ENCODE results near the gene FGFBP1.

Gene FGFBP1

GRCh38 chr4:15938640-15939039 lies at the start of gene FGFBP1:
Gene FGFBP1 (minus strand): TSS chr4:15938740. CDS start chr4:15936632, 2,108 bp downstream.
- DNase-seq: no peak

DNA sequence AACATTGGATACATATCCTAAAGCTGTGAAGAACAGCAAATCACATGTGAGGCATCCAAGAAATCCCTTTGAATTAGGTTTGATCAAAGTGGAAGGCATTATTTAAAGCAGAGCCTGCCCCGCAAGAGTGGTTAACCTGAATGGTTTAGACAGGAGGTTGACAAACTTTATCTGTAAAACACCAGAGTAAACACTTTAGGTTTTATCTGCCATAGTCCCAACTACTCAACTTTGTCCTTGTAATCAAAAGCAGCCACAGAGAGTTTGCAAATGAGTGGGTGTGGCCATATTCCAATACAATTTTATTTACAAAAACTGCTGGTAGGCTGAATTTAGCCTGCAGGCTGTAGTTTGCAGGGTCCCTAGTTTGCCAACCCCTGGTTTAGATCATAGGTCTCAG lies 49.7 kb upstream of the FGFBP1 start:
- no peak for DNase-seq

DNA sequence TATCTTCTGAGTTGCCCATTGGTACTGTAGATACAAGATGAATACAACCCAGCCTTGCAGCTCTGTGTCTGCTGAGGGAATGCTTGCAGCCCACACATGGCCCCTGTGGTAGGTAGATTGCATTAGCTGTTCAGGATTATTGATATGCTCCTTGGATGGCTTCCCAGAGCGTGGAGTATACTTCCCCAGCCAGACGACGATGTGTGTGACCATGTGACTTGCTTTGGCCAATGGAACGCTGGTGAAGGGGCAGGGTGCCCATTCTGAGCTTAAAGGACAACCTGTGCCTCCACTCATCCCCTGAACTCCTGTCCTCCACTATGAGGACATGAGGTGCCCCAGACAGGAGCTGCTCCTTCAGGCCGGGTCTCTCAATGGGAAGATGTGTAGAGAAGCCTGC lies 48.4 kb upstream of the FGFBP1 start:
- no peak for DNase-seq

GRCh38 chr4:15983610-15984009 lies 45.1 kb upstream of the FGFBP1 start:
- no peak for DNase-seq

GRCh38 chr4:15982842-15983524 lies 44.4 kb upstream of the FGFBP1 start:
- DNase-seq: no peak

- DNase-seq: no peak
Observed at GRCh38 chr4:15976456-15977447, 38.2 kb upstream of the FGFBP1 start.

DNA sequence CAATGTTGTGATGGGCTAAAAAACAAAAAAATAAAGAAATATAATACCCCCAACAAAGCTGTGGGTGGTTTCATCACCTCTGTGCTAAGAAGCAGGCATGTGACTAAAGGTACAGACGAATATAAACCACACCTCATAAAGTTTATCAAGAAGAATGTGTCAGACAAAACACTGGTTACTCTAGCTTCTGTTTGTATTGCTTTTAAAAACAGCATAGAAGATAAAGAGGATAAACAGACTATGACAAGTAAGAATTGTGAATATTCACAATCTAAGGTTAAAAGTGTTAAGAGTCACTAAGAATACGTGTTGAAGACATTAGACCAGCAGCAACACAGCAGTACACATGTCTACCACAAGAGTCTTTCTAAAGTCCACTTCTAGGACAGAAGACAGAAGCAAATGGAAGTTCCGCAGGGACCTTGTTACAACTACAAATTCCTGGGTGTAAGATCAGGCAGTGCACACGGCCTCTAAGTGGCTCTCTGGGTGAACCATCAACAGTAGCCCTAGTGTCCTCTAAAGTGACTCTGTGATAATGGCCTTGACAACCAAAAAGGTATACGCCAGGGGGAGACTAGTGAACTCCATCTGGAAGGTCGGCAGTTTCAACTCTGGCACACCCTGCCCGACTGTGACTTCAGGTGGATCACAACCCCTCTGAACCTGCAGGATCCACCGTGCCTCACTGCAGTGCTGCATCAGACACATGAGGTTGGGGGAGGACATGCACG lies 32.7 kb upstream of the FGFBP1 start:
- DNase-seq: no peak

GRCh38 chr4:15968551-15969300 lies 30.2 kb upstream of the FGFBP1 start:
- DNase-seq: no peak

- DNase-seq: no peak
Observed at GRCh38 chr4:15965325-15965724, 26.8 kb upstream of the FGFBP1 start.

DNA sequence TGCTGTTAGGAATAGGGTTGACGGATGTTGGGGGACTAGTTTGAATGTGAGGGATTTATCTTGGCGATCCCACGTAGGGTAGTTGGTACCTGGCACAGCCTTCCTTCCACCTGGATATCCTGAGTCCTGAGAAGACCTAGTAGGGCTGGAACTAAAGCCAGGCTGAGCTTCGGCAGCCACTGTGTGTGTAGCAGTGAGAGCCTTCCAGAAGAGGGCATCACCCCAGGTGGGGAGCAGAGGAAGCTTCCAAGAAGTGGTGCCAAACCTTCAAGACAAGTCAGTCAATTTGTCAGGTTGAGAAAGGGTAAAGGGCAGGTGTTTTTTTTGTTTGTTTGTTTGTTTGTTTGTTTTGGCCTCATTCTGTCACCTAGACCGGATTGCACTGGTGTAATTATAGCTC lies 25.6 kb upstream of the FGFBP1 start:
- no peak for DNase-seq

DNA sequence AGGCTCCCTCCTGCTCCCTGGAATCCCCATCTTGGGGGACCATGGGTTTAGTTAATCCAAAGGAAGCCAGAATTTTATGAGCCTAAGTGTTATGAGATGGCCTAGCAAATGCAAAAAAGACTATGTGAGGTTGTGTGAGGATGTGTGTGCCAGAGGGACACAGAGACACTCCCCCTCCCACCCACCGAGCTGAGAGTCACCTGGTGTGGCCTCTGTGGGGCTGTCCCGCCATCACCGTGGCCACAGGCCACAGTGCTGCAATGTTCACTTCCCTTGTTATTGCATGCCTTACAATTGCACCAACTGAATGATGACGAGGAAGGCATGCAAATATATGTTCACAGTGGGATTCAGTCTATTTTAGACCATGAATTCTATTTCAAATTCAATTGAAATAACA lies 25.0 kb upstream of the FGFBP1 start:
- peak; percentile 42 for DNase-seq

DNA sequence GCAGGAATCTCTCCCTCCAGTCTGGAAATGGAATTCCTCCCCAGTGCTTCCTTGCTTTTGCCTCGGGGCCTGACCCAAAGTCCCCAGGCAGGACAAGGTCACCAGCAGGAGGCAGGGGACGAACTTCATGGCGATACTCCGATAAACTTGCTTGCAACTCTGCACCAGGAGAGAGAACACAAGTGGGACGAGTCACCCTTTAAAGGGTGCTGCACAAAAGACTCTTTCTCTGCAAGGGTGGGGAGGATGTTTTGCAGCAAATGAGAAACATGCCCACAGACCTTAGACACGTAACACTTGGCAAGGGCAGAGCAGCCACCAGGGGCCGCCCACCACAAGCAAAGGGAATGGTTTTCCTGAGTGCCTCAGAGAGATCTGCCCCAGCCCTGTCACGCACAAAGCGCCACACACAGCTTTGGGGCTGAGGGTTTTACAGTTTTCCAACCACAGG lies 24.5 kb upstream of the FGFBP1 start, which contains the start of gene FGFBP2:
FGFBP2 (minus strand) TSS at position 175 of the 451 bp plus-strand sequence; CDS start at position 129, 46 bp downstream.
- DNase-seq: peak; percentile 52

DNA sequence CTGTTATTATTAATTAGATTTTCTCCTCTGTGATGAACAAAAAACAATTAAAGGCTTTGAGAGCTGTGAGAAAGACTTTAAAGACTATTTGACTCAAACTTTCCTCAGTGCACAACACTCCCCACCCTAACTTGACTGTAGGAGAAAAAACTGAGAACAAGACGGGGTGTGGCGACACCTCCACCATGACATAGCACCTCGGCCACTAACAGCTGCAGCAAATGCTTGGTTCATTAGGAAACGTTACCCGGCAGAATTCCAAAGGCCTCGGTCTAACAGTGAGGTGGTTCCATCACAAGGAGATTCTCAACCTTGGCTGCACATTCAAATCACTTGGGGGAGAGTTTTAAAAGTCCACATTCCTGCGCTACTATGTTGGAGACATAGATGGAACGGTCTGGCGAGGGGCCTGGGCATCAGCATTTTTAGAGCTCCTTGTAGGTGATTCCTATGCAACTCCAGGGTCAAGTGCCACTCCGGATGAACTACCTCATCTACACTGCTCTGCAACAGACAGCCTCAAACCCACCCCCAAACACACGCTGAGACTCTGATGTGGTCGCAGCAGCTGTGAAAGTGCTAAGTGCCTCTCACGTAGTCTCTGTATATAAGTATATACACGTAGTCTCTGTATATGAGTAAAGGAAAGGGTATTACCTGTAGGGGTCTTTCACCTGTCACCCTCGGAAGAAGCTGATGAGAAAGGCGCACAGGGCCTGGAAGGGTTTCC lies 23.4 kb upstream of the FGFBP1 start:
- DNase-seq: peak; percentile 46

GRCh38 chr4:15958562-15958961 lies 20.0 kb upstream of the FGFBP1 start:
- no peak for DNase-seq

DNA sequence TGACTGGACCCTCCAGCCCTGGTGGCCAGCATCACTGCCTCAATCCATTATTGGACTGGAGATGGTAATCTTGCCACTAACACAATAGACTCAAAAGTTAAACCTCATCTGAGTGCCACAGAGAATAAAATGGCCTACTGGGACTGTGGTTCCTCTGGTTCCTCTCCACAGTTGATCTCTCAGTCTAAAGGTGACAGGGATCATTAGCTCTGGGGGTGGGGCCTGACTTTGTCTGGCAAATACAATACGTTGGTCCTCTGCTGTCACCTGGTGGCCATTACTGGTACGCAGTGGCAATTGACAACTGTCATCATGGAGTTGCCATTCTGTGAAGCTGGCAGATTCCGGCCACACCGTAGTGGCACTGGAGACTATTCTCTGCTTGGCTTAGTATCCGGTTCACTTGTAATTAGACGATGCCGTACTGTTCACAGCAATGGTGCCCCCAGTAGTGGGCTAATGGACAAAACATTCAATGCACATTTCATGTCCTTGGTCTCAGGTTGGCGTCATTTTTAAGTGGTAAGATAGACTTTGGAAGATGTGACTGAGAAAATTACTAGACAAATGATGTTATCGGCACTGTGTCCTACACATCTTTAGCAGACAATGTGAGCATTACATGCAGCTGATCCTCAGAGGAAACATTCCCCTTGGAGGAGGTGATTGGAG lies 17.8 kb upstream of the FGFBP1 start:
- peak; percentile 79 for DNase-seq

DNA sequence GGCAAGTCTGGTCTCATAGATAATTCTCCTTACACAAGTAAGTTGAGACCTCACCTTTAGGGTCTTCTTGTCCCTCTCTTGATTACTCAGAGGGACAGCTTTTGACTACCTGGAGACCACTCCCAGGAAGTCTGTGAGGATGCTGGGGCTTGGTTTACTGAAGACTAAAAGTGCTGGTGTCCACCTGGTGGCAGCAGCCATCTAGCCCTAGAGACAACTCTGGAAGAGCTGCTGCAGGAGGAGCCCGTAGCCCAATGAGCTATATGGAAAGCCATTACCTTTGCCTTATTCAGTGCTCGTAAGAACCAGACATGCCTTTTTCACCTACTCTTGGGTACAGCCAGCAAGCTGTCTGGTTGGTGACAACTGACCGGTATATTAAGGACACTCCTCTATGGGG lies 17.1 kb upstream of the FGFBP1 start:
- DNase-seq: no peak

DNA sequence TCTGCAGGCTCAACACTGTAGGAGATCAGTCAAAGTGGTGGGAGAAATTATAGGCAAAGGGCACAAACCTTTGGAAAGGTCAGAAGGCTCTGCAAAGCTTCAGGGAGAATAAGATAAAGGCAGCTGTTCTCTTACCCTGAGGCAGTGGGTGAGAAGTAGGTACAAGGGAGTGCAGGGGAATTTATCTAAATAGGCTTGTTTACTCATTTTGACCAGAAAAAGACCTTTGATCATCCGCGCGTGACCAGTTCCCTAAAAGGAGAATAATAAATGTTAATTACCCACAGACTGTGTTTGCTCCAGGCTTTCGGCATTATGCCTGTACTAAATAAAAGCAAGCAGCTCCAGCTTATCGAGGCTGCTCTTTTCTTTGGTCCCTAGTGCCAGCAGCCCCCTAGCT lies 15.1 kb upstream of the FGFBP1 start:
- no peak for DNase-seq

DNA sequence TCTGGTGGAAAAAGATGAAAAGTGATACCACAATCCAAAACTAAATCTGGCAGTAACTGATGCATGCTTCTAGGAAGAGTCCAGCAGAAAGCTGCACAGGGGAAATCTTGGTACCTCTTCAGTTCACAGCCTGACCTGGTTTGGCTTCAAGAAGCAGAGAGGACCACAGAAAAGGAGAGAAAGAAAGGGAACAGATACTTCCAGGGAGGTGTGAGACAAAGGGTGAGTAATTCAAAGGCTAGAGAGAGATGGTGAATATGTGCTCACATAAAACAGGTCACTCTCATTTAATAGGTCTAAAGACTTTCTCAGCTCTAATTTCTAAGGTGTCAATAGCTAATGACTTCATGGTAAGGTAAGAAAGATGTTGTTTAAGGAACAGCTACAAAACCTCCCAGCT lies 13.2 kb upstream of the FGFBP1 start:
- DNase-seq: no peak

DNA sequence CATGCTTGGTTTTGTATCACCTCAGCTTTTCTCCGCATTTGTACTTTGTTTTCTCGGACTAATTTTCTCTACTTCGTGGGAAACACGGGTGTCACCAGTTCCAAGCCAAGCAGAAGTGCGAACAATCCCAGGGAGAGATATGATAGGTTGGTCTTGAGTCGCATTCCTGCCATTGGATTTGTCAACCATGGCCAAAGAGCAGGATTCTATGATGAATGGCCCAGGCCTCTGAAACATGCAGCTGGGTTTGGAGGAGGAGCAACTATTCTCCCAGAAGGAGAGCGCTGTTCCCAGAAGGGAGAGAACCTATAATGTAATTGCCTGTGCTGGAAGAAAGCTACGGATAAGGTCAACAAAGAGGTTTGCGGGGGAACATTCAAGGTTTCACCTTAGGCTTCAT lies 10.3 kb upstream of the FGFBP1 start:
- no peak for DNase-seq

DNA sequence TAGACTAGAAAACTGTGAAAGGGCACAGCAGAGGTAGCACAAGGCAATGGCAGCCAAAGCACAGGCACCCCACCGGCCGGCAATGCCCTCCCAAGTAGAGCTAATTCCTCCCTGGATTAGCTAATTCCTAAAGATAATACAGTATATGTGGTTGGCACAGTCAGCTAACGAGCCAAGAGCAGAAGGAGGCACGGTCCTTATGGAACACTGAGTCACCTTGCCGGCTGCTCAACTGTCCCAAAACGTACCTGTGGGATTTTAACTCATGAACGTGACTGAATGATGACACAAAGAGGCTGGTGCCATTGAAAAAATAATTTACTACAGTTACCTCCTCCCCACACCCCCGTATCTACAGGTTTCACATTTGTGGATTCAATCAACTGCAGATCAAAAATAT lies 9.1 kb upstream of the FGFBP1 start:
- no peak for DNase-seq

DNA sequence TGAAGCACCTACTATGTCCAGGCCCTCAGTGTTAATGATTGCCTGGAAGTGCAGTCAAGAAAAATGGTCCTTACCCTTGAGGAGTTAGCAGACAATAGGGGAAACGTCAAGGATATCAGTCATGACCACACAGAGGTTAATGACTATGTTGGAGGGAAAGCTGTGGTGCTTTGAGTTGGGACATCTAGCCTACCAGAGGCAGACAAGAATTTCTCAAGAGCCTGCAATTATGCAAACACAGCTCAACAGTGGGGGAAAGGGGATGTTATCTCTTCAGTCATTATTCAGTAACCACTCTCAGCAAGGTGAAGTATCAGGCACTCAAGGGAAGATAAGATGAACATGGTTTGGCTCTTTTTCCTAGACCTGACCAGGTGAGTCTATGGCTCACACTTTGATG lies 7.0 kb upstream of the FGFBP1 start:
- no peak for DNase-seq
